NB4 (cell line): ENCODE measurements around the gene DRAXIN.

Source experiments
- POLR2A ChIP-seq: IDR thresholded peaks from 2 replicates; pipeline ENCODE4 v1.6.1; 2011; ENCODE audit warnings: mild to moderate bottlenecking; ENCODE audit not compliant: insufficient read length; ENCODE audit errors: extremely low read depth
- TF ChIP-seq, protein P1 (sequence below): IDR thresholded peaks from 2 replicates; pipeline ENCODE4 v1.6.1; 2011; ENCODE audit warnings: low read depth, low read length

DNA sequence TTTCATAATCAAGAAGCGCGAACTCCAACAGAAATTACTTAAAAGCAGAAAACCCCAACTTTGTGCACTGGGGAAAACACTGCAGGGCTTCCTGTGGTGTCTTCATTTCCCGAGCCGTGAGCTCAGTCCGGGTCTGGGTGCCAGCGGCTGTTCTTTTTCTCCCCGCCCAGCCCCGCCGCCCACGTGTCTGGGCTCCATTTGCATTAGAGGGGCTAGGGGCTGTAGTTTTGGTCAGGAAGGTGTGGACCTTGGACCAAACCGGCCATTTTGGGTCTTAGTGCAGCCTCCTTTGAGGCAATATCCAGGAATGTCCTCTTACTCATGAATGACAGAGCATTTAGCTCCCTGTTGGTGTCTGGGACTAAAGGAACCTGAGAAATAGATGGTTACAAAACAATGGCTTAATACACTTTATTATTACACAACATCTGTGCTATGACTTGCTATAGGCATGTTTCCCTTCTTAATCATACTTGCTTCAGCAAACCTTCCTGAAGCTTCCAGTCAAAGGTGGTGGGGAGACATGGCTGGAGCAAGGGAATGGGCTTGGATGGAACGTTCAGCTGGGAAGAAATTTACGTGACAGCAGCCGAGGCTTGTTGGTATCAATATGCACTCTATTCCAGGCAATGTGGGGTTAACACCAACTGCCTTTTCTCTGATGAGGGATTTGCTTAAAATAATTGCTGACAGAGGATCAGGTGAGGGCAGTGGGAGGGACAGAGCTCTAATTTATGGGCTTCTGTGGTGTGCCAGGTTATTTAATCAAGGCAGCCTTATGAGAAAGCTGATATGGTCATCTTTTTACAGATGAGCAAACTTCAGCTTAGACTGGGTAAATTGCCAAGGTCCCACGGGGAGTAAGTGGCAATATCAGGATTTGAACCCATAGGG is 45.5 kb downstream of the DRAXIN start:
- TF ChIP-seq POLR2A: no peak
- TF ChIP-seq, protein P1, sequence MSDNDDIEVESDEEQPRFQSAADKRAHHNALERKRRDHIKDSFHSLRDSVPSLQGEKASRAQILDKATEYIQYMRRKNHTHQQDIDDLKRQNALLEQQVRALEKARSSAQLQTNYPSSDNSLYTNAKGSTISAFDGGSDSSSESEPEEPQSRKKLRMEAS: peak; percentile 91
